Femur (tissue), 1 donor: Measurements from ENCODE around the gene PTPRN2.
"Not testable (repeated sequence)": the region's sequence is repeated elsewhere in the genome, so short reads cannot be mapped to it uniquely, and the experiment has no call there.

Experiments
- DNase-seq: peaks from one replicate; pipeline ENCODE4 v3.0.0-alpha.2; 2017

The PTPRN2 gene

DNA sequence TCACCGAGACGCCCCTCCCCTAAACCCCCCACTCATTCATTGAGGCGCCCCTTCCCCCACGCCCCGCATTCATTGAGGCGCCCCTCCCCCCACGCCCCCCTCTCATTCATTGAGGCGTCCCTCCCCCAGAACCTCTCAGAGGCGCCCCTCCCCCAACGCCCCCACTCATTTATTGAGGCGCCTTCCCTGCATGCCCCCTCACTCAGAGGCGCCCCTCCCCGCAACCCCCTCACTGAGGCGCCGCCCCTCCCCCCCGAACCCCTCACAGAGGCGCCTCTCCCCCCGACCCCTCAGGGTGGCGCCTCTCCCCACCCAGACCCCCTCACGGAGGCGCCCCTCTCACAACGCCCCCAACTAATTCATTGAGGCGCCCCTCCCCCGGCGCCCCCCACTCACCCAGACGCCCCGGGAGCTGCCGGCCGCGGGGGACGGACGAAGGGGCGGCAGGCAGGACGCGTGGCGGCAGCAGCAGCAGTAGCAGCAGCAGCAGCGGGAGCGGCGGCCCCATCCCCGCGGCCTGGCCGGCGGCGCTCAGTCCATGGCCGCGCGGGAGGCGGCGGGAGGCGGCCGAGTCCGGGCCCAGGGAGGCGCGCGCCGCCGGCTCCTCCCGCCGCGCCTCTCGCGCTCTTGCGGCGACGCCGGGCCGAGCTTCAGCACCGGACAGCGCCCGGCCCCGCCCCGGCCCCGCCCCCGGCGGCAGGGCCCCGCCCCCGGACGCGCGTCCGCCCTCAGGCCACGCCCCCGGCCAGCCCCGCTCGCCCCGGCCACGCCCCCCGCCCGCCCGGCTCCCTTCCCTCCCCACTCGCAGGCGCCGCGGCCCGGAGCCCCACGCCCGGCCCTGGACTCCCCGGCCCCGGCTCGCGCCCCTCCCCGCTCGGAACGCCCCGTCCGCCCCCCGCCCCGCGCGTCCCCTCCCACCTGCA, at the start of gene PTPRN2:
PTPRN2 (minus strand) TSS at position 662 of the 923 bp plus-strand sequence.
- peak; percentile 77 for DNase-seq

DNA sequence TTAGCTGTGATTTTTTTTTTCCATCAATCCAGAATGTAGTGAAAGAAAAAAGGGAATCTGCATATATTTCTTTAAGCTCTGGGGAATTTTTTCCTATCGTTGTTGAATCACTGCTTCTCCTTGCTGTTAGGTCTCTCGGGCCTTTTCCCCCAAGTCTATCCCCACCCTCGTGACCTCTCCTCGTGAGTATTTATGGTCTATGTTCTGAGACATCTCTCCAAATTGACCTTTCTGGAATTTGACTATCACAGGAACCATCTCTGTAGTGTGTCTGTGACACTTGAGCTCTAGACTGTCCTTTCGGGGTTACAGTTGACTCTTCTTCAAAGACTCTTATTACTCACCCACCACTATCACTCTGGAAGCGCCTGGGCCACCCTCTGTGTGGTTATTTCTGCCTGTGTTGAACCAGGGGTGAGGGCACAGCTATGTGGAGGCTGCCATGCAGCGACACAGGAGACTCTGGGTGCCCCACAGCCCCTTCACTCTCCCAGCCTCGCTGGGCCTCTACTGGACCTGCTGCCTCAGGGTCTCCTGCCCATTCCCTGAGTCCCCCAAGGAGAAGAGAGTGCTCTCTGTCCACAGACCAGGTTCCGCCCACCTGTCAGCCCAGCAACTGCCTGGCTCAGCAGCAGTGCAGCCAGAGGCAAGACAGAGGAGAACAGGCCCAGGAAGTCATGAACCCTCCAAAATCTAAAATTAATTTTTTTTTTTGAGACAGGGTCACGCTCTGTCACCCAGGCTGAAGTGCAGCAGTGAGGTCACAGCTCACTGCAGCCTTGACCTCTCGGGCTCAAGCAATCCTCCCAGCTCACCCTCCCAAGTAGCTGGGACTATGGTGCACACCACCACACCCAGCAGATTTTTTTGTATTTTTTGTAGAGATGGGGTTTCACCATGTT, 45.7 kb upstream of the PTPRN2 start:
- no peak for DNase-seq

DNA sequence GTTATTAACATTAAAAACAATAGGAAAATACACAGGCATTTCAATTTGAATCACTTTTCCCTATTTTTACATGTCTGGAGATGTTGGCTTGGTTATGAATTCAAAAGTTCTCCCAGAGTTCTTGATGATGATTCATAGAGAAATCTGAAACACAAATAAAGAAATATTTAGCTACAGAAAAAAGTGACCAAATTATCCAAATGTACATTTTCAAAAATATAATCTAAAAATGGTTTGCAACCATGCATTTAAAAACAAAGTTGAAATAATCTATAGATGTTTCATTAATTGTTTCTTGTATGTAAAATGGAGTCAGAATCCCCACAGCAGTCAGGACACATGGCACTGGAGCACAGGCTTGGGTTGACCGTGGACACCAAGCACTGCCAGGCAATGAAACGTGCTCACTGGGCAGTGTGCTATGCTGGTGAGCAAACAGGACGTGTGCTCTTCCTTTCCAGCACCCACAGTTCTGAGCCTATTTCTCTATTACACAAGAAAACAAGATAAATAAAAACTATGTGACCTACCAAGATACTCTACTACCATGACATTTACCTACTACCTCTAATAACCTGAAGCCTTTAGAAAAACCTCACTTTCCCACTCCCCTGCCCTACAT, 44.1 kb upstream of the PTPRN2 start:
- DNase-seq: no peak

DNA sequence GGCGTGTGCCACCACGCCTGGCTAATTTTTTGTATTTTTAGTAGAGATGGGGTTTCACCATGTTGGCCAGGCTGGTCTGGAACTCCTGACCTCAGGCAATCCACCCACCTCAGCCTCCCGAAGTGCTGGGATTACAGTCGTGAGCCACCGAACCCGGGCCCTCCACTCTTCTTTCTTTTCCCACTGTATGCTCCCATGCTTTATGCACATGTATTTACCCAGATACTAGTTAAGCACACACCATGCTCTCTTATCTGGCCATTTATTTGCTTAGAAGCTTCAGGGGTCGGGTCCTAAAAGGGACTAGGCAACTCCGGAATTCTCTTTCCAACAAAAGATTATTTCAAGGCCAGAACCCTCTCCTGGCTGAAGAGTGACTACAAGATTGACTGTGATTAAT, 38.7 kb upstream of the PTPRN2 start:
- DNase-seq: not testable (repeated sequence)

DNA sequence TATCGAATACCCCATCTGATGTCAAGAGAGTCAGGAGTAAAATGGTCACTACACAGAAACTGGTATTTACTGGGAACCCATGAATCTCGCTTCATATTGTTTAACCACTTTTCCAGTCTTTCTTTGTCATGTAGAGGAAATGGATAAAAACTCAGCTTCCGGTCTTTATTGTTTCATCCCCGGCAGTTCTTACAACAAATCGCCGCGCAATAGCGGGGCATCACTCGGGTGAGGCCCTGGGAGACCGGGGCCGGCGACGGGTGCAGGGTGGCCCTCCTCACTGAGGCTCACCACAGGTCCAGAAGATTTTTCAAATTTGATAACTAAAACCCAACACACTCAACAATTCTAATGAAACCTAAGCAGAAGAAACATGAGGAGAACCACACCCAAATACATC, 35.6 kb upstream of the PTPRN2 start:
- no peak for DNase-seq

DNA sequence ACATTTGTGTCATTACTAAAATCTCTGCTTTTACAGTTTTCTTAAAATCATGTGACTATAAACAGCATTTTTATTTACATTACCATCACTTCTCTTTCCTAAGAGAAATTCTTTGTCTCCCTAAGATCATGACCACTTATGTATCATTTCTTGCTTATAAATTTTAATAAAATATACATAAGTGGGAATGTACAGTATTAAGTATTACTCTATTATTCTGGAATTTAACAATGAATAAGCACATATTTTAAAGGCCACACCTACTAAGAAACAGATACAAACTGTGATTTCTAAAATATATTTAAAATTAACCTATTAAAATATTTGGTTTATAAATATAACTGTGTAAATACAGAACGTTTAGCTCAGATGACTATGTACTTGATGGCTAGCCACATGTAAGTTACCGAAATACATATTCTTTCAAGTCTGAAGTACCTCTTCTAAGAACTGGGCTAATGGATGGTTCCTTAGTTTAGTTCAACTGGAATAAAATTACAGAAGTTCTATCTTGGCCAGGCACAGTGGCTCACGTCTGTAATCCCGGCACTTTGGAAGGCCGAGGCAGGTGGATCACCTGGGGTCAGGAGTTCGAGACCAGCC, 33.3 kb upstream of the PTPRN2 start:
- DNase-seq: no peak

DNA sequence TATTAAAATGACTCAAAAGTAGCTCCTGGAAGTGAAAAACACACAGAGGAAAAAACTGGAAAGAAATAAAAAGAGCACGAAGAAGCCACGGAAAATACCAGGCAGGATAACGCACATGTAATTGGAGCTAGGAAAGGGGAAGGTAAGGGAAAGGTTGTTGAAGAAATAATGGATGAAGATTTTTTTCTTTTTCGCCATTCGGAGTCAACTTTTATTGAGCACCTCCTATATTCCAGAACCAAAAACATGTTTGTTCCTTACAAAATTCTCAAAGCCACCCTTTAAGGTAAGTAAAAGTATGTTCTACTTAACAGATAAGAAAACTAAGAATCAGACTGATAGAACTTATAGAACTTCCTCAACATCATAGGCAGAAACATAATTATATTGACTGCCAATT, 32.8 kb upstream of the PTPRN2 start:
- no peak for DNase-seq

DNA sequence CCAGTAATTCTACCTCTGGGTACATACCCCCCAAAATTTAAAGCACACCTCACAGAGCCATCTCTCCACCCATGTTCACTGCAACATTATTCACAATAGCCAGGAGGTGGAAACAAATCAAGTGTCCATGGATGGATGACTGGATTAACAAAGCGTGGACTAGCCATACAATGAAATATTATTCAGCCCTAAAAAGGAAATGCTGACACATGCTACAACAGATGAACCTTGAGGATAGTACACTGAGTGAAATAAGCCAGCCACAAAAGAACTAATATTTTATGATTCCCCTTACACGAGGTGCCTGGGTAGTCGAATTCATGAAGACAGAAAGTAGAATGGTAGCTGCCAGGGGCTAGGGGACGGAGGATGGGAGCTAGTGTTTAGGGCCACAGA, 31.1 kb upstream of the PTPRN2 start:
- DNase-seq: no peak

DNA sequence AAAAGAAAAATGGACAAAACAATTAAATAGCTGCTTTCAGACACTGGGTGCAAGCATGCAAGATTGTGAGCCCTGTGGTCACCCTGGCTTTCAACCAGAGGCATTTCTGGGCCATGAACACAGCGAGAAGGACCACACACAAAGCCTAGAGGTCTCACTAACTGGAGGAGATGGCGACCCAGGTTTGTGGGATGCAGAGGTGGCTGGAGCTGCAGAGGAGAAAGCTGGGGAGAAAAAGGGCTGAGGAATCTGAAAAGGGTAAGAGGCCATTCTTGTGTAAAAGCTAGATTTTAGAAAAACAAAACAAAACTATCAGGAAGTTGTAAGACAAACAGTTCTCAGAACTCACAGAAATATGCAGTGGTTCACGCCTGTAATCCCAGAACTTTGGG, 30.1 kb upstream of the PTPRN2 start:
- DNase-seq: no peak

DNA sequence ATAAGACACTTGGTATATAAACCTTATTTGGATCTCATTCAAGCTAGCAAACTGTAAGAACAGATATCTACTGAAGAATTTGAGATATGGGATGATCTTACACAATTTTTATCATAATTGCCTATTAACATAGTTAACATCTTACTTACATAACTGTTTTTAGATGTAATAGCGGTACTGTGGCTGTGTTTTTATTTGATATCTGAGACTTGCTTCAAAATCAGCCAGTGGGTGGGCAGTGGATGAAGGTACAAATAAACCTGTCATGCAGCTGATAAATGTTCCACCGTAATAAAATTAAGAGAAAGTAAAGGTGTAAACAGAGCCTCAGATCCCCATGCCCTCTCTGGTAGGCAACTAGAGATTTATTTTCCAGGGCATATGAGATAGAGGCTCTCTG, 28.4 kb upstream of the PTPRN2 start:
- no peak for DNase-seq

DNA sequence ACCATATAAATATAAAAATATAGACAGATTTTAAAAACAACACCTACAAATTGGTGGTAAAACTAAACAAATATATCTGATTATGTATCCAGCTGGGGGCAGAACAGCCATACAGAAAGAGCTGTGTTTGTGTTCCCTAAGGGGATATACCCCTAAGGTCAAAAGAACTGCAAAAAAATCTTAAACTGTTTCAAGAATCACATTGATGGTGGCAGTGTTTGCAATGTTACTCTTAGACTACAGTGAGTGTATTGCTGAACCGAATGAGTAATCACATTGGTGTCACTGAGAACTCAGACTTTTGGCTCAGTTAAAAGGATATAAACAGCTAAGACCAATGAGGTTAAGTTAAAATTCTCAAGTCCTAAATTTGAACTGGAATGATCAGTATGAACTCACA, 27.1 kb upstream of the PTPRN2 start:
- no peak for DNase-seq

DNA sequence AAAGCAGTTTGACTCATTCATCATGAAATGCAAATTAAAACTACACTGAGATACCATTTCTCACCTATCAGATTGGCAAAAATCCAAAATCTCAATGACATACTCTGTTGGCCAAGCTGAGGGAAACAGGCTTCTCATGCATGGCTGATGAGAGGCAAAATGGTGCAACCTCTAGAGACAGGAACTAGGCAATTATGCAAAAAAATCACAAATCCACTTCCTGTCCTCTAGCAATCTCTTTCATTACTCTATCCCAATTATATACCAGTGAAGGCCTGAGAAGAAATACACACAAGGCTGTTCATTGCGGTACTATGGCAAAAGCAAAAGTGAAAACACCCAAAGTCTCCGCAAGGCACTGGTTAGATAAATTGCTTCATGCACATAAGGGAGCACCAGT, 25.9 kb upstream of the PTPRN2 start:
- DNase-seq: no peak

DNA sequence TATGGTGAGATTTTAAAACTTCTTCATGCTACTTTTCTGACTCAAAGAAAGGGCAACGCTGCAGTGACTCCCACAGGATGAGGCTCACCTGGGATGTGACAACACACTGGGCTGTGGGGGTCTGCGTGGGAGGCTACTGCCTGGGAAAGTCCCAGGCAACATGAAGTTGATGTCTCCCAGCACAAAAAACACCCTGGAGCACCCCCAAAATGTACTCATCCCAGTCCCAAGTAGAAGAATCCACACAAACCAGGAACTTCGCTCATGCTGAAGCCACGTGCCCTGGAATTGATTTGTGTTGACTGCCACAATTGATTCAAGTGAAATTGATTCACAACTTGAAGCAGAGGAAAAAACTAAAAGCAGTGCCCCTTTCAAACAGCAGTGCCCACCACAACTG, 24.9 kb upstream of the PTPRN2 start:
- no peak for DNase-seq

DNA sequence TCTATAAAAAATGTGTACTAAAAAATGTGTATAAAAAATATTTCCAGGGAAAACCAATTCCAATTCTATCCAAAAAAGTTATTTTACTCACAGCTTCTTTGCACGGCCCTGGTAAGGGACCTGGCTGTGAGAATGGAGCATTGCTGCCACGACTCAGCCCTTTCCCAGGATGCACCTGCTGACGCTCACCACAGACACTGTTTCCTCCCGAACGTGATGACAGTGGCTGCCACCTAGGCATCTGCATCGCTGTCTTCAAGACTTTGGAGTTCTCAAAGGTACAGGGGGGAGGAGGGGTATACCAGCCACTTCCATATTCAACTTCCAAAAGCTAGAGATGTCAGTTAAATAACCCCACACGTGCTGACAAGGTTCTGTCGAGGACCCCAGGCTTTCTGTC, 23.9 kb upstream of the PTPRN2 start:
- no peak for DNase-seq

DNA sequence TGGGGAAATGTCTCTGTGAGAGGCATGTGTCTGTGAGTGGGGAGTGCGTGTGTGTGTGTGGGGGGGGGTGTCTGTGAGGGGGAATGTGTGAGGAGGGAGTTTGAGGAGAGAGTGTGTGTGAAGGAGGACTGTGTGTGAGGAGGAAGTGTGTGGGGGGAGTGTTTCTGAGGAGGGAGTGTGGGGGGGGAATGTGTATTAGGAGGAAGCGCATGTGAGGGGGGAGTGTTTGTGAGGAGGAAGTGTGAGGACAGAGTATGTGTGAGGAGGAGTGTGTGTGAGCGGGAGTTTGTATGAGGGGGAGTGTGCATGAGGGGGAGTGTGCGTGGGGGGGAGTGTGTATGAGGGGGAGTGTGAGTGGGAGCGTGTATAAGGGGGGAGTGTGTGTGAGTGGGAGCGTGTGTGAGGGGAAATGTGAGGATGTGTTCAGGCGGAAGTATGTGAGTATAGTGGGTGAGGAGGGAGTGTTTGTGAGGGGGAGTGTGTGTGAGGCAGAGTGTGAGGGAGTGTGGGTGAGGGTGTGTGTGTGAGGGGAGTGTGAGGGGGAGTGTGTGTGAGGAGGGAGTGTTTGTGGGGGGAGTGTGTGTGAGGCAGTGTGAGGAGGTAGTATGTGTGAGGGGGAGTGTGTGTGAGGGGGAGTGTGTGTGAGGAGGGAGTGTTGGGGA, 21.8 kb upstream of the PTPRN2 start:
- DNase-seq: no peak

DNA sequence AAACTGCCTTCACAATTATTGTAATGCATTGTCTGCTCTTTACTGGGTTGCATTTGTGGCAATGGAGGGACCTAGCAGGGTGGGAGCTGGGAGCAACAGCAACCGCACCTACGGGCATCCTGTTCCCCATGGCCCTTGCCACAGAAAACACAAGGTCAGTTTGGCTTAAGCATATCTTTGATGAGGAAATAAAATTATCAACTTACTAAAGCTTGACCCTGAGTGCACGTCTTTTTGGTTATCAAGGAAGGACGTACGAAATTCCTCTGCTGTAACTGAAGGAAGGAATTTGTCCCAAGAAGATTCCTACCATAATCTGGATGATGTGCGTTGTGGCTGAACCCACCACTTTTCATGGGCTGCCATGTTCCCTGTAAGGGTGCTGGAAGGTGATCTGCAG, 19.9 kb upstream of the PTPRN2 start:
- DNase-seq: no peak

DNA sequence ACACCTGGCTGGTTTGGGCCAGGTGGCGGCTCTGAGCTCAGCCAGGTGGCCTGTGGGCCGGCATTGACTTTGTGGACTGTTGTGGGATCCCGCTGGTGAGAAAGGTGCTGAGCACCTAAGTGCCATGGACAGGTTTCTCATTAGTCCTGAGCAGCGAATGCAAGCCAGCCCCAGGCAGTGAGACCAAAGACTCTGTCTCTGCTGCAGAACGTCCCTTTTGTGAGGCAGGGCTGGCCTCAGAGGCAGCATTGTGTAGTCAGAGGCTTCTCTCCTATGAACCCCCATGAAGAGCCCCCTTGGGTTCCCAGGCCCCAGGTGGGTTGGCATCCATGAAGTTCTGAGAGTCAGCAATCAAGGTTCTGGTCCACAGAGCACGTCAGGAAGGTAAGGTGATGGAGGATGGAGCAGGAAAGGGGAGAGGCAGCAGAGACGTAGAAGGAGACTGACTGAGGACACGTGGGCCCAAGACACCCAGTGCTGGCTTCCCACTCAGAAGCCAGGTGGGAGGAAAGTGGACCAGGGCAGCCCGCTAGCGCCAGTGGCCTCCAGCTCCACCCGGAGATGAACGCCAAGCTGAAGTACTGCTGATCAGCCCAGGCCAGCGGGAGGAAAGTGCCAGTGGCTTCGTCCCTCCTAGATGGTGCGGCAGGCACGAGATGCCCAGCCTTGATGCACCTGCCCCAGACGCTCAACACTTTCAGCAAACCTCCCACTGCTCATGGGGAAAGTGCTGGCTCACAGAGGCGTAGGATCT, 19.2 kb upstream of the PTPRN2 start:
- no peak for DNase-seq

DNA sequence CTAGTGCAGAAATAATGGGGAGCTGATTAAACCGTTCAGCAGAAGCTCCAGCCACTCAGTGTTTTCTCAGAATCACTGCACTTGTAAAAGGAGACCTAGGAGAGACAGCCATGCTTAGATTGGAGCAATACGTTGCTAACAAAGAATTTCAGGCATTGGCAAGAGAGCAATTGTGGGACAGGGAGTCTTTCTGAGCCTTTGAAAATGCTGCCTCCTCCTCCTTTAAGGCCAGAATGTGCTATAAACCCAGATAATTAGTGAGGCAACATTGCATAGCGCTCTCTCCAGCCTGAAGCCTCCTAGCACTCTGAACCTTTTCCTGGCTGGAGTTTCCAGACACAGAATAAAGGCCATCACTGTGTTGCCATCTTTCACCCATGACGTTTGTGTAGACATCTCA, 18.5 kb upstream of the PTPRN2 start:
- DNase-seq: no peak

DNA sequence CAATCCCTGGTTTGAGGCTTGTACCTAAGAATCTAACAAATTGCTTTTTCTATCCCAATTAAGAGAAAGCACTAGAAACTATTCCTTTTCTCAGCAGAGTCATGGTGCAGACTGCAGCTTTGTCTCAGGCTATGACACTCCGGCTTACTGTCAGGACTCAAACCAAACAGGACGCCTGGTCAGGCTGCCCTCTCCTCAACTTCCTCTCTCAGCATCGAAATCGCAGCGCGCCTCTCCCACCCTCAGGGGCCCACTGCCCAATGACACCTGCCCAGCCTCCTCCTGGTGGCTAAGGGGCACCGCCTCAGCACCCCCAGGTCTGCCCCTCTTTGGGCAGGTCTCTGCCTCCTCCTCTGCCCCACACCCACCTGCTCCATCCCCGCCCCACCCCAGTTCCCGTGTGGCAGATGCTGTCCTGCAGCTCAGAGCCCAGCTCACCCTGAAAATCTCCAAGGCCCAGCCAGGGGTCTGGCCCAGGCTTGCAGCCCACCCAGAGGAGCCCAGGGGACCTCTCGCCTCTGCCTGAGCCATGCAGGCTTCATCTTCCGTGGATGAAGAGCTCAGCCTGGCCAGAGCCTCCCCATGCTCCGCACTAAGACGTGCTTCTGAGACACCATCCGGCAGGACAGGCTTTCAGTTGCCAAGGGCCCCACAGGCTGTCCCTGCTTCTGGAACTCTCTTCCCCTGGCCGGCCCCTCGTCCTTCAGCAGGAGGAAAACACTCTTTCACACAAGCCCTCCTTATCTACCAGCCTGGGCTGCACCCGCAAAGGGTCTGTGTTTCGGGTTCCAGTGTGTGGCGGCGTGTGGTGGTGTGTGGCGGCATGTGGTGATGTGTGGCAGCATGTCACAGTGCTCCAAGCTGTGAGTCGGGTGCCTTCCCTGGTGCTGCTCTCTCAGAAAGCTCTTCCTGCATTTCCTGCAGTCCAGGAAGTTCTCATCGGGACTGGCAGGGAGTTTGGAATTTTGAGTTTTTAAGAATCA, 16.4 kb upstream of the PTPRN2 start:
- no peak for DNase-seq
